Epidermal melanocyte (primary cell): ENCODE results near the gene OBP2A.
"Not testable (repeated sequence)": the region's sequence is repeated elsewhere in the genome, so short reads cannot be mapped to it uniquely, and the experiment has no call there.

Source experiments
- DNase-seq: peaks from one replicate; pipeline ENCODE4 v3.0.0; 2011; ENCODE audit warnings: low spot score; ENCODE audit not compliant: insufficient read length

OBP2A gene

DNA sequence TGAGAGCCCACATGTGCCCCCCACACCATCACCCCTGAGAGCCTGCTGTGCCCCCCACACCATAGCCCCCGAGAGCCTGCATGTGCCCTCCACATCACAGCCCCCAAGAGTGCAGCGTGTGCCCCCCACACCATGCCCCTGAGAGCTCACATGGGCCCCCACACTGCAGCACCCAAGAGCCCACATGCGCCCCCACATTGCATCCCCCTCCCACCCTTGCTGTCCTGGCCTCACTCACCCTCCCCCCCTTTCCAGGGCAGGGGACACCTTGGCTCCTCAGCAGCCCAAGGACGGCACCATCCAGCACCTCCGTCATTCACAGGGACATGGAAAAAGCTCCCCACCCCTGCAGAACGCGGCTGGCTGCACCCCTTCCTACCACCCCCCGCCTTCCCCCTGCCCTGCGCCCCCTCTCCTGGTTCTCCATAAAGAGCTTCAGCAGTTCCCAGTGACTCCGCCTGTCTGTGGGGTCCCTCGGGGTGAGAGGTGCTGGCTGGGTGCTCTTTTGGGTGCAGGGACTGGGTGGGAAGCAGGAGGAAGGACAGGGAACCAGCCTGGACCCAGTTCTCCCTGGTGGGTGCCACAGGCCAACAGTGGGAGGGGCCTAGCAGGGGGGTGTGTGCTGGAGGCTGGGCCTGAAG, 19.7 kb upstream of the OBP2A start:
- no peak for DNase-seq

DNA sequence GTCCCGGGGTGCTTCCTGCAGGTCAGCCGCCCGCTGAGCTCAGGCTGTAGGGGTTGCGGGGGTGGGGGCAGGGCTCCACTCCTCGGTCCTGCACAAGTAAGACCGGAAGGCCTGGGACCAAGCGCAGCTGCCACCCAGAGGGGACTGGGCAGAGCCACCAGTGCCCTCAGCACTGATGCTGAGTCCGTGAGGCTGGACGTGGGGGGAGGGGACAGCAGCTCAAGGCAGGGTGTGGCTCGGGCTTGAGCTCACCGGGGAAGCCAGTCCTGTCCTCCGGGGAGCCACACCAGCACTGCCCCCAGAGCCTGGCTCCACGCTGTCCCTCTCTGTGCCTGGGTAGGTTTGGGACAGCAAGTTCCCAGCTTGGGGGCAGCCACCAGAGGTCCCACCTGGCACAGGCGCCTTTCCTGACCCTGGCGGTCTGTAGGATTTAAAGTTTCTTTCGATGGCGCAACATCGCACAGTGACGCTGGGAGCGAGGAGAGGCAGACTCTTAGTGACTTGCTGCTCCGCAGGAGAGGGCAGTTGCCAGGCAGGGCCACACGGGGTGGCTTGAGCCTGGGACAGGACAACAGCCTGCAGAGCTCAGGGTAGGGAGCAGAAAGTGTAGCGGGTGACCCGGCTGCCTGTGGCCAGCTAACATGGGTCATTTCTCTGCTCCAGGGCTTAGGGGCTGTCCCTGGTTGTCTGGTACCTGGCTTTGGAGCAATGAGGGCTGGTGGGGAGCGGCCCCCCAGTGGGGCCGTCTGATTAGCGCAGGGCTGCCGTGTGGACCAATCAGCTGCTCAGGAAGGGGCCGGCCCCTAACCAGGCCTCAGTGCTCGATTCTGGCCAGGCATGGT, 19.0 kb upstream of the OBP2A start:
- no peak for DNase-seq

DNA sequence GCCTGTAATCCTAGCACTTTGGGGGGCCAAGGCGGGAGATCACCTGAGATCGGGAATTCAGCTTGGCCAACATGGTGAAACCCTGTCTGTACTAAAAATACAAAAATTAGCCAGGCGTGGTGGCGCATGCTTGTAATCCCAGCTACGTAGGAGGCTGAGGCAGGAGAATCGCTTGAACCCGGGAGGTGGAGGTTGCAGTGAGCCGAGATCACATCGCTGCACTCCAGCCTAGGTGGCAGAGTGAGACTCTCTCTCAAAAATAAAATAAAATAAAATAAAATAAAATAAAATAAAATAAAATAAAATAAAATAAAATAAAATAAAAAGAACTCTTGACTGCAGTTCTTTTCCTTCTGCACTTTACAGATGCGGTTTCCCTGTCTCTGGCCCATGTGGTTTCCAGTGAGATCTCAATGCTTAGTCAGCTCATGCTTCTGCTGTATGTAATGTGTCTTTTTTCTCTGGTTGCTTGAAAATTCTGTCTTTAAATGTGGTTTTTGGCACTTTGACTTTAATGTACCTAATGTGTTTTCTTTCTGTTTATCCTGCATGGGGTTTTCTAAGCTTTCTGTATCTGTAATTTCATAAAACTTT, 17.0 kb upstream of the OBP2A start:
- DNase-seq: not testable (repeated sequence)

DNA sequence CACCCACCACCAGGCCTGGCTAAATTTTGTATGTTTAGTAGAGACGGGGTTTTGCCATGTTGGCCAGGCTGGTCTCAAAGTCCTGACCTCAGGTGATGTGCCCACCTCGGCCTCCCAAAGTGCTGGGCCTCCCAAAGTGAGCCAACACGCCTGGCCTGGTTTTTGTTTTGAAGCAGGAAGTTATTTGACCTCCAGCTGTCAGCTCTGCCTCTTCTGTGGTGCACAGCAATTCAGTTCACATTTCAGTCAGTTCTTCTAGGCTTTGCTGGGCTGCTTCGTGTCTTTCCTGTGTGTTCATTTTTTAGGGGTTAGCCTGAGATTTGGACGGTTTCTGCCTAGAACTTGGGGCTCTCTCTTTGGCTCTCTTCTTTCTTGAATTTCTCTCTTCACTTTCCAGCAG, 15.8 kb upstream of the OBP2A start:
- no peak for DNase-seq

DNA sequence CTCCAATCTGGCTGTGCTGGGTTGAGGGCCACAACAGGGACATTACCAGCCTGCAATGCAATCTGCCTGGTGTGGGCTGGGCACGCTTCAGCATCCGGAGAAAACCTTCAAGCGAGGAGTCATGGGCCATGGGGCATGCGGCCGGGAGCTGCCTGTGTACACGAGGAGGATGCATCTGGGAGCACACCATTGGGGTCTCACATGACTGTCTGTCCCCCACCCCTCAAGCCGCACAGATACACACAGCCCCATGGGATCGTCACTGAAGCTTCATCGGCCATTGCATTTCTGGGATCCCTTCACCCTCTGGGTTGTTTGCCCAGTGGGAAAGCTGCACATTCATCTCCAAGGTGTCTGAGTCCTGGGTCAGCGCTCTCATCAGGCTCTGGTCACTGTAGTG, 14.8 kb upstream of the OBP2A start:
- no peak for DNase-seq

DNA sequence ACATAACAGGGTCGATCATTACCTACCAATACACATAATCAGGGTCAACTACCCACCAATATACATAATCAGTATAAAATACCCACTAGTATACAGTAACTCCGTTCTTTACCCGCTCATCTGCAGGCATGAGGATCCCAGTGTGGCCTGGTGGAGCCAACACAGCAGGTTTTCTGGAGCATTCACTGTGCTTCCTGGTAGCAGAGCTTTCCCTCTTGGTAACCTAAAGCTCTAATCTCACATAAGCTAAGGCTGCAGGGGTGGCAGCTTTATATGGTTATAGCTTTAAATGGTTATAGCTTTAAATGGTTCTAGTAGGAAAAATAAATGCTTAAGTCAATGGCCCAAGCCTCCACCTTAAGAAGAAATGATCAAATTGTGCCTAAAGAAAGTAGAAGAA, 12.8 kb upstream of the OBP2A start:
- DNase-seq: no peak

DNA sequence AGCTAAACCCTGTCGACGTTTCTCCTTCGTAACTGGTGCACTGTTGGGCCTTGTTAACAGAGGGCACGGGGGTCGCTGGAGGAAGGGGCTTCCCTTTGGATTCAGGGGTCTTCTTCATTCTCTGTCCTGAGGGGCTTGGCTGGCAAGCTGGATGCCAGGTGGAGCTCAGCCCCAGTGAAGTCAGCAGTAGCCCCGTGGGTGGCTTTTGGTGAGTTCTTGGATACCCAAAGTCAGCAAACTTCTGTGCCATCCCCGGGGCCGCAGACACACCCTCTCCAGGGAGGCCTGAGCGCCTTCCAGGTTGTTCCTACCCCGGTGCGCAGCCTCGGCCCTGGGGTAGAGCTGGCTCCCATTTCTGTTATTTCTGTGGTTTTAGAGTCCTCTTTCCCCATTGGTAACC, 12.3 kb upstream of the OBP2A start:
- DNase-seq: no peak

DNA sequence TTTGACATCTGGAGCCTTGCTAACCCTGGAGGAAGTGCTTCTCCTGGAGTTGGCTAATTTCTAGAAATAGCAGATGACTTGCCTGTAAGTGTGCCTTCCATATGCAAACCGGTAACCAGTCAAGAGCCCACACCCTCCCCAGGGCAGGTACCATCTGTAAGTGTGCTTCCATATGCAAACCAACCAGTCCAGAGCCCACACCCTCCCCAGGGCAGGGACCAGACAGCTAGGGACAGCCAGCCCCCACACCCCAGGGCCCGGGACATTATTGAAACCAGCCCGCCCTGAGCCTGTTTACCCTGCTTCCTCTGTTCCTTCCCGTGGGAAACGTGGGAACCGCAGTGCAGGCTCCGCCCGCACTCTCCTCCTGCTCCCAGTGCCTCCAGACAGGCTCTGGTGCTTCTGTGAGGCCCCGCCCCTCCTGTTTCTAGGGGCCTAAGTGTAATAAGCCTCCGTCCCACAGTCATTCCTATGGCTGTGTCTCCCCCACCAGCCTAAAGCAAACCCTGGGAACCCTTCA, 11.7 kb upstream of the OBP2A start:
- not testable (repeated sequence) for DNase-seq

DNA sequence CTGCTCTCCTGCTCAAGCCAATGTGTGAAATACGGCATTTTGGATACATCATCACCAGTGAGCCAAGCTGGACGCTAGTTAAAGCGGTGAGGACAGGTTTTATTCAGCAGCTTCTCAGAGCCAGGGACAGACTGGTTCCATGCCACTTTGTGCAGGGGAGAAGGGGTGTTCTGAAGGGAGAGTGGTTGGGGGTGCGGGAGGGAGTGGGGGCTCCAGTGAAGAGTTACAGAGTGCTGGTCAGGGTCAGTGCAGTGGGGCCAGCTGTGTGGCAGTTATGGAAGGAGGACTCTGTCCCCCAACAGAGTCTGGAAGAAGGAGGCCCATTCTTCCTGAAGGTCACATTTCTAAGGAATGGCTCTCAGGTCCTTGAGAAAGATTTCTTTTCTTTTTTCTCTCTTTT, 11.1 kb upstream of the OBP2A start:
- DNase-seq: not testable (repeated sequence)

DNA sequence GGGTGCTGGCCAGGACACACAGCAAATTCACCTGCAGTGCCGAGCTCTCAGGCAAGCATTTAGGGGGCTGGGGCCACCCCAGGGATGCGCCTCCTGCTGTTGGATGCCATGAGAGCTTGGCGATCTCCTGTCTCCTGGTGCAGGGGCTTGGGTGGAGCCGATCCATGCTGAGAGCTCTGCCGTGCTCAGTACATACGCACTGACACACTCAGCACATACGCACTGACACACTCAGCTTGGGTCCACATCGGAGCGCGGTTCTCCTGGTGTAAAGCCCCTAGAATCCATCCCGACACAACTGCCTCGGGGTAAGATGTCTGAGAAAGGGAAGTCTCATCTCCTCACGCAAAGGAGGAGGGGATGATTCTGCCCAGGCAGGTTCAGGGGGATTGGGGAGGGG, 10.3 kb upstream of the OBP2A start:
- DNase-seq: not testable (repeated sequence)

DNA sequence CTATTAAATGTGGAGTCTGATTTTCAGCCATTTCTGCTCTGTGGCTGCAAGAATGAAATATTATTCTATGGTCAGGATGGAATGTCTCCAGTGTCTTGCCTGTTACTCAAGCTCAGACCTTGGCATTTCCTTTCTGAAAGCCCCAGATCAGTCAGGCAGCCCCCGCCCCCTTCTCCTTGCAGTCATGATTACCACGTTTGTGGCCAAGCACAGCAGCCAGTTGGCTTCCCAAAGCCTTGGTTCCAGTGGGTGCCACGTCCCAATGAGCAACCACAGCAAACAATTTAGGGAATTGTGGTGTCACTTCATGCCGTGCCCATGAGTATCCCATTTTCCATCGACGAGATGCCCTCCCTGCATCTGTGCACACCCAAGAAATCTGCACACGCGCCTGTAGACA, 9.7 kb upstream of the OBP2A start:
- no peak for DNase-seq

DNA sequence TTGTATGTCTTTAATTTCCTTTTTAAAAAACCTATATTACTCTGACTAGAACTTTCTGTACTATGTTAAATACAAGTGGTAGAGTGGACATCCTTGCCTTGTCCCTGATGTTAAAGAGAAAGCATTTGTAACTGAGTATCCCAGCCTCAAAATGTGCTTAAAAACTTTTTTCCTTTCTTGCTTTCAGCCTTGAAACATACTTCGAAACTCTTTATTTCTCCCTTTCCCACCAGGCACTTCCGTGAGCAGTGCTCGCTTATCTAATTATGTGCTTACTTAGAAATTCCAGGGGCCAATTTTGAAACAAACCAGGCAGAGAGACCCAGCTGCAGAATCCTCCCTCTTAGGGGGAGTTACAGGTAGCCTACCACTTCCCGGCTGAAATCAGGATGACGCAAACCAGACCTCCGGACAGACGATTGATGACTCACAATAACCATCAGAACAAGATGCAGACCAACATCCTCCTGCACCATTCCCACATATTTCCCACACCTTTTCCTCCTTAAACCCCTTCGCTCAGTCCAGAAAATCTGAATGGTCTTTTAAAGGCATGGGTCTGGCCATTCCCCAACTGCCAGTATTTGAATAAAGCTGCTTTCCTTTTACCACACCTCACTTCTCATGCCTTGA, 2.5 kb upstream of the OBP2A start:
- not testable (repeated sequence) for DNase-seq

DNA sequence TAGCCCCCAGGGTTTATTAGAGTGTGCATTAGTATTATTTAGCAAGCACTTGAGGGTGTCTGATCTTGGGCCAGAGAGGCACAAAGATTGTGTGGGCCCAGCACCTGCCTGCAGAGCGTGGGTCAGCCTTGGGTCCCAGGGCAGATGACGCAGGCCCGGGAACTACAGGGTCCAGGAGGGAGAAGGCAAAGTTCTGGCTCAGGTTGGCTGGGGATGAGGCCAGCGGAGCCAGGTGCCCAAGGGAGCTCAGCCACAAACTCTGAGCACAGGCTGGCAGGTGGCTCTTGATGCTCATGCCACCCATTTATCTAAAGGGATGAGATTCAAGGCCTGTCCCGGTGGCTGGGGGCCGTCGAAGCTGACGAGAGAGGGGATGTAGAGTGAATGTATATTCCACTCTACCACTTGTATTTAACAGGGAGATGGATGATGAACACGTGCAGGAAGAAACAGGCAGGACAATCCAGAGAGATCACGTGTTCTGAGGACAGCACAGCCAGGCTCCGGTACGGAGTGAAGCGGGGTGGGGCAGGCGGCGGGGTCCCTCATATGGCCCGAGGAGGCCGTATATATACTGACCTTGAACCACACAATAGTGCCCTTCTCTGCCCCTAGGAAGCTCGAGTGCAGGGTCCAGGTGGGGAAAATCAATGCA, 818 bp upstream of the OBP2A start:
- DNase-seq: no peak

DNA sequence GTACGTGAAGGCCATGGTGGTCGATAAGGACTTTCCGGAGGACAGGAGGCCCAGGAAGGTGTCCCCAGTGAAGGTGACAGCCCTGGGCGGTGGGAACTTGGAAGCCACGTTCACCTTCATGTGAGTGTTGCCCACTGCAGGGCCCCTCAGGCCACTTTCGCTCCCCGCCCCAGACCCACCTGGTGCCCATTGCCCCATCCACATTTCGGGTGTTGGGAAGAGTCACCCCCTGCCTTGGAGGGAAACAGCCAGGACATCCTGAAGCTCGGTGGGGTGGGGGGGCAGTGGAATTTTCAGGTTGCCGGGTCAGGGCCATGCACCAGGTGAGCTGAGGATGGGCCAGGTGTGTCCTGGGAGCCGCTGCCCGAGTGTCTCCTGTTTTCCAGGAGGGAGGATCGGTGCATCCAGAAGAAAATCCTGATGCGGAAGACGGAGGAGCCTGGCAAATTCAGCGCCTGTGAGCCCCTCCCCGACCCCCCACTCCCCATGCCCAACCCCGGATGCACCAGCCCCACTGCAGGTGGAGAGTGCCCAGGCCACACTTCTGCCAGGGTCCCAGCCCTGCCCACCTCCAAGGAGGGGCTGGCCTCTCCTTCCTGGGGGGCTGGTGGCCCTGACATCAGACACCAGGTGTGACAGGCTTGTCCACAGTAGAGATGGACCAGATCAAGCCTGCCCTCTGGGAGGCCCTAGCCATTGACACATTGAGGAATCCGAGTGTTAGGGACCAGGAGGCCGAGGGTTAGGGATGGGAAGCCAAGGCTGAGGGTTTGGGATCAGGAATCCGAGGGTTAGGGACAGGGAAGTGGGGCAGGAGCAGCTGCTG, 1.1 kb downstream of the OBP2A start:
- DNase-seq: not testable (repeated sequence)

DNA sequence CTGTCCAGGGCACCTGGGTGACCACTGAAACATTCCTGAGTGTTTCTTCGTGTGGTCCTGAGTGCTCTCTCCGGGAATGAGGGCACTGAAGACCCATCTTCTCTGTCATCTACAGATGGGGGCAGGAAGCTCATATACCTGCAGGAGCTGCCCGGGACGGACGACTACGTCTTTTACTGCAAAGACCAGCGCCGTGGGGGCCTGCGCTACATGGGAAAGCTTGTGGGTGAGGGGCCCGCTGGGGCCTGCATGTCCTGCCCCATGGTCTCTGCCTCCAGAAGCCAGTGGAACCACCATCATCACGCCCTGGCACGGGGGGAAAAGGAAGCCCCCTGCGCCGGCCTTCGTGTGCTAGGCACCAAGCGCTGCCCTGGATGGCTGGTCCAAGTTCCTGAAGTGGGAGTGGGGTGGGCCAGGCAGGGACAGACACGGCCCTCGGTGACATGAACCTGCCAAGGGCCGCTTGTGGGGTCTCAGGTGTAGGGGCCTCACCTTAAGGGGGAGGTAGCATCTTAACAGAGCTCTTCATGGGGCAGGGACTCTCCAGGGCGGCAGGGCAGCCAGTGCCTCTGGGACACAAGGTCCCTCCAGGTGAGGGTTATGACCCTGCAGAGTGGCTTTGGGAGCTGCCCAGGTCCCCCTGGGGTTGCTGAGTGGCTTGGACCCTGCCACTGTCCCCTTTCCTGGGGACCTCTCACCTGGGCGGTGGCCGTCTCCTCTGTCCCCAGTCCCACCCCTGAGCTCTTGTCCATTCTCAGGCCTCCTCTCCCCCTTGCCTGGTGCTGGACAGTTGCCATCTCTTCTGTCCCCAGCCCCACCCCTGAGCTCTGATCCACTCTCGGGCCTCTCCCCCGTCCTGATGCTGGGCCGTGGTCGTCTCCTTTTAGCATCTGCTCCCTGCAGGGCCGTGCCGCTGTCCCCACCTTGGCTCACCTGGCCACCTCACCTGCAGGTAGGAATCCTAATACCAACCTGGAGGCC, 2.1 kb downstream of the OBP2A start:
- DNase-seq: no peak

DNA sequence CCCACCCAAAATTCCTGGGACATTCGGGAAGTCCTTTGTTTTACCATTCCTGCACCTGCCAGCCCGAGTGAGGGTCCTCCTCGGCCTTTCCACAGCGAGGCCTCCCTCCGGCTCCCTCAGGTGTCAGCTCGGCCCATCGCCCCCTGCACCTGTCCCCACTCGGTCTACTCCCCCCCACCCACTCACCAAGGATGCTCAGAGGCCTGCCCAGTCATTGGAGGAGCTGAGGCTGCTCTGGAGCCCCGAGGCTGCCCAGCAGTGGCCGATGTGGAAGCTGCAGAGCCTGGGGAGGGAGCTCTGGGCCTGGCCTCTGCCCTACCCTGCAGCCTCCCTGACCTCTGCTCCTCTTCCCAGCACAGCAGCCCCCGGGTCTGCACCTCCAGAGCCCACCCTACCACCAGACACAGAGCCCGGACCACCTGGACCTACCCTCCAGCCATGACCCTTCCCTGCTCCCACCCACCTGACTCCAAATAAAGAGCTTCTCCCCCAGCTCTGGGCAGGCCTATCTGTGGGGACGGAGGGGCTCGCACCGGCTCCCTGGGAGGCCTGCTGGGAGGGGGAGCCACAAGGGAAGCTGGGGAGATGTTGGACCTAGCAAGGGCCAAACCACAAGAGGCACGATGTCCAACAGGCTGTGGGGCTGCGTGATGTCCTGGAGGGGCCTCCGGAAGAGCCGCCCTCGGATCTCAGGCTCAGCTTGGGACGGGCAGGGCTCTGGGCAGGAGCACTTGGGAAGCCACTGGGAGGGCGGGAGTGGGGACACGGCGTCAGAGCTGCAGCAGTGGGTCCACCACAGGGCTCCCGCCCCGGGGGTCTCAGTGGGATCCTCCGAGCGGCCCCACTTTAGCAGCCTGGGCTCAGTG, 3.8 kb downstream of the OBP2A start:
- not testable (repeated sequence) for DNase-seq

DNA sequence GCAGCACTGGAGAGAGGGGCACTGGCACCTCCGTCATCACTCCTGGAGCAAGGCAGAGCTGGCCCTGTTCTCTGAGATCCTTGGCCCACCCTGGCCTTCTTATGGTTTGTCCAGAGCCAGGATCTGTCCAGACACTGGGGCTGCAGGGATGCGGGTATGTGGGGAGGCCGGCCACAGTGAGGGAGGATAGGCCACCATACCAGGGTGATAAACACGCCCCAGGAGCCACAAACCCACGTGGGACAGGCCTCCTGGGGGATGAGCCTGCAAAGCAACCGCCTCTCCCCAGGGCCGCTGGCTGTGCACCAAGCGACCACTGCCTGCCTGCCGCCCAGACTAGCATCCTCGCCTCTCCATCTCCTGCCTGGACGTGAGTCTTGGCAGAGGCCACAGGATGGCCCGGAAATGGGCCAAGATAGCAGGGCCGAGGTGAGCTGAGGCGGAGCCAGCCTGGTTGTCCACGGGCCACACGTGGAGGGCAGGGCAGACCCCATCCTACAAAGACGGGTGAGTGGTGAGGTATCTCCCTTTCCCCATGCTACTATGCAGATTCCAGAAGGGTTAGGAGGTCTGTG, 4.5 kb downstream of the OBP2A start:
- DNase-seq: no peak

DNA sequence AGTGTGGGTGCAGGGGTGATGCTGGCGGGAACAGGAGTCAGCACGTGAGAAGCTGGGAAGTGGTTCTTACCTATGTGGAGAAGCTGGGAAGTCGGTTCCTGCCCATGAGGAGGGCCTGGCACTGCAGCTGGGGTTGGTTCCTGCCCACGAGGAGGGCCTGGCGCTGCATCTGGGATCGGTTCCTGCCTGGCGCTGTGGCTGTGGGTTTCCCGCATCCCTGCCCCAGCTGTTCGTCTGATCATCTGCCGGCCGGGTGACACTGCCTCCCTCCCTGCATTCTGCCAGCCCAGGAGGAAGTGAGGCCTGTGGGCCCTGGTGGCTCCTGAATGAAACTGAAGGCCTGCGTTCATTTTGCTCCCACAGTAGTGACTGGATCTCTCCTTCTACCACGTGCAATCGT, 5.1 kb downstream of the OBP2A start:
- no peak for DNase-seq
